HepG2 (cell line): ENCODE results near the gene BMPER.

ENCODE experiments used
- CBX5 ChIP-seq: sonication (generic); formaldehyde crosslinking; IDR thresholded peaks from 2 replicates; pipeline ENCODE4 v1.4.0; 2020; ENCODE audit warnings: missing genetic modification reagents, borderline replicate concordance
- CTCF ChIP-seq: sonication (generic); formaldehyde crosslinking; IDR thresholded peaks from 2 replicates; pipeline ENCODE4 v1.5.0; 2020; ENCODE audit warnings: mild to moderate bottlenecking, missing genetic modification reagents, moderate library complexity
- E2F2 ChIP-seq: sonication (generic); formaldehyde crosslinking; IDR thresholded peaks from 2 replicates; pipeline ENCODE4 v1.4.0; 2020; ENCODE audit warnings: missing genetic modification reagents, borderline replicate concordance
- ELF4 ChIP-seq: sonication (generic); formaldehyde crosslinking; IDR thresholded peaks from 2 replicates; pipeline ENCODE4 v1.5.0; 2020; ENCODE audit warnings: missing genetic modification reagents, mild to moderate bottlenecking, moderate library complexity, borderline replicate concordance
- HNF1A ChIP-seq, 2 experiments: sonication (generic) in 1 of 2; formaldehyde crosslinking in 1 of 2; IDR thresholded peaks; 2 replicates each; pipeline versions ENCODE4 v1.4.0 to v1.6.1; 2016 to 2020; ENCODE audit warnings: borderline replicate concordance in 1 of 2, low read depth in 1 of 2, mild to moderate bottlenecking in 1 of 2, missing genetic modification reagents in 1 of 2
- MAFK ChIP-seq, 2 experiments: IDR thresholded peaks in 1 of 2; conservative IDR thresholded peaks in 1 of 2; 2 replicates each; pipeline ENCODE4 v1.6.1; 2011; ENCODE audit warnings: improper control_type of control experiment in 2 of 2, low read length in 2 of 2
- MYC ChIP-seq: sonication (generic); formaldehyde crosslinking; IDR thresholded peaks from 2 replicates; pipeline ENCODE4 v1.9.0; 2021; ENCODE audit warnings: missing genetic modification reagents, borderline replicate concordance
- POLR2A ChIP-seq, 2 experiments: IDR thresholded peaks; 2 replicates each; pipeline ENCODE4 v1.6.1; 2011; ENCODE audit warnings: low read depth in 2 of 2, low read length in 2 of 2, mild to moderate bottlenecking in 1 of 2, moderate library complexity in 1 of 2; ENCODE audit not compliant: insufficient read depth in 1 of 2
- TCF7 ChIP-seq: sonication (generic); IDR thresholded peaks from 2 replicates; pipeline ENCODE4 v1.6.1; 2016; ENCODE audit warnings: antibody characterized with exemption, low read depth
- ZMYM2 ChIP-seq: sonication (generic); formaldehyde crosslinking; IDR thresholded peaks from 2 replicates; pipeline ENCODE4 v1.8.0; 2022; ENCODE audit warnings: mild to moderate bottlenecking, missing genetic modification reagents
- ZNF558 ChIP-seq: sonication (generic); formaldehyde crosslinking; IDR thresholded peaks from 2 replicates; pipeline ENCODE4 v1.9.0; 2022; ENCODE audit warnings: mild to moderate bottlenecking, missing genetic modification reagents, borderline replicate concordance

- TF ChIP-seq CBX5 (no peak), TCF7 (no peak), CTCF (no peak), POLR2A (IDR thresholded peaks at IDR 0.05; ENCODE audit: insufficient read depth in 1 of 2, low read depth in 2 of 2, low read length in 2 of 2) (no peak), MYC (CRISPR knock-in tag) (no peak), ZNF558 (CRISPR knock-in tag) (no peak), ELF4 (no peak), HNF1A (IDR thresholded peaks at IDR 0.05; ENCODE audit: low read depth) (no peak), HNF1A (CRISPR knock-in tag; IDR thresholded peaks at IDR 0.05; ENCODE audit: borderline replicate concordance) (no peak), ZMYM2 (no peak), MAFK (conservative IDR thresholded peaks at IDR 0.05 in 1 of 2, IDR thresholded peaks at IDR 0.05 in 1 of 2; ENCODE audit: low read length in 2 of 2) (no peak), E2F2 (no peak)
Measured at GRCh38 chr7:34175837-34176236, 270.5 kb downstream of the BMPER start.
